ENCODE results near the gene PRPF39.

Gene PRPF39

GRCh38 chr14:45135659-45136395, 51.9 kb downstream of the PRPF39 start, which contains the start of gene FANCM (continued):
- TF ChIP-seq PRDM2 (tag by site-specific recombination; IDR thresholded peaks at IDR 0.05; ENCODE audit: borderline replicate concordance) = no peak
- TF ChIP-seq ZNF488 (tag by site-specific recombination; IDR thresholded peaks at IDR 0.05) = no peak
- TF ChIP-seq KLF9 (tag by site-specific recombination; IDR thresholded peaks at IDR 0.05; ENCODE audit: low read depth) = no peak
- no peak for TF ChIP-seq ZFP69B (tag by site-specific recombination; IDR thresholded peaks at IDR 0.05)
- TF ChIP-seq ZNF221 (tag by site-specific recombination; IDR thresholded peaks at IDR 0.05; ENCODE audit: borderline replicate concordance) = no peak
- no peak for TF ChIP-seq ZNF223 (tag by site-specific recombination; IDR thresholded peaks at IDR 0.05)
- no peak for TF ChIP-seq ZNF324 (tag by site-specific recombination; IDR thresholded peaks at IDR 0.05)
- TF ChIP-seq ZNF341 (tag by site-specific recombination; IDR thresholded peaks at IDR 0.05; ENCODE audit: low read depth) = no peak; the same call in 1 of the 2 replicates
- no peak for TF ChIP-seq ZSCAN23 (tag by site-specific recombination; IDR thresholded peaks at IDR 0.05)
- peak; percentile 98 for TF ChIP-seq ZBTB11 (tag by site-specific recombination; conservative IDR thresholded peaks at IDR 0.05; ENCODE audit: low read depth)
- no peak for TF ChIP-seq ZNF174 (tag by site-specific recombination; IDR thresholded peaks at IDR 0.05)
- TF ChIP-seq ZNF776 (tag by site-specific recombination; IDR thresholded peaks at IDR 0.05; ENCODE audit: borderline replicate concordance) = no peak
- TF ChIP-seq, protein P1, sequence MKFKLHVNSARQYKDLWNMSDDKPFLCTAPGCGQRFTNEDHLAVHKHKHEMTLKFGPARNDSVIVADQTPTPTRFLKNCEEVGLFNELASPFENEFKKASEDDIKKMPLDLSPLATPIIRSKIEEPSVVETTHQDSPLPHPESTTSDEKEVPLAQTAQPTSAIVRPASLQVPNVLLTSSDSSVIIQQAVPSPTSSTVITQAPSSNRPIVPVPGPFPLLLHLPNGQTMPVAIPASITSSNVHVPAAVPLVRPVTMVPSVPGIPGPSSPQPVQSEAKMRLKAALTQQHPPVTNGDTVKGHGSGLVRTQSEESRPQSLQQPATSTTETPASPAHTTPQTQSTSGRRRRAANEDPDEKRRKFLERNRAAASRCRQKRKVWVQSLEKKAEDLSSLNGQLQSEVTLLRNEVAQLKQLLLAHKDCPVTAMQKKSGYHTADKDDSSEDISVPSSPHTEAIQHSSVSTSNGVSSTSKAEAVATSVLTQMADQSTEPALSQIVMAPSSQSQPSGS (tag by site-specific recombination; IDR thresholded peaks at IDR 0.05; ENCODE audit: low read depth) = no peak
- TF ChIP-seq ZNF548 (tag by site-specific recombination; IDR thresholded peaks at IDR 0.05) = no peak
- peak; percentile 51; the same call in 1 of the 2 replicates for TF ChIP-seq ZNF335 (tag by site-specific recombination; conservative IDR thresholded peaks at IDR 0.05)
- no peak for TF ChIP-seq ZNF677 (tag by site-specific recombination; IDR thresholded peaks at IDR 0.05)
- no peak for TF ChIP-seq ZNF658 (tag by site-specific recombination; IDR thresholded peaks at IDR 0.05)
- TF ChIP-seq ZNF132 (tag by site-specific recombination; IDR thresholded peaks at IDR 0.05; ENCODE audit: borderline replicate concordance) = no peak
- TF ChIP-seq ZNF654 (tag by site-specific recombination; IDR thresholded peaks at IDR 0.05; ENCODE audit: low read depth) = no peak
- TF ChIP-seq, protein P2, sequence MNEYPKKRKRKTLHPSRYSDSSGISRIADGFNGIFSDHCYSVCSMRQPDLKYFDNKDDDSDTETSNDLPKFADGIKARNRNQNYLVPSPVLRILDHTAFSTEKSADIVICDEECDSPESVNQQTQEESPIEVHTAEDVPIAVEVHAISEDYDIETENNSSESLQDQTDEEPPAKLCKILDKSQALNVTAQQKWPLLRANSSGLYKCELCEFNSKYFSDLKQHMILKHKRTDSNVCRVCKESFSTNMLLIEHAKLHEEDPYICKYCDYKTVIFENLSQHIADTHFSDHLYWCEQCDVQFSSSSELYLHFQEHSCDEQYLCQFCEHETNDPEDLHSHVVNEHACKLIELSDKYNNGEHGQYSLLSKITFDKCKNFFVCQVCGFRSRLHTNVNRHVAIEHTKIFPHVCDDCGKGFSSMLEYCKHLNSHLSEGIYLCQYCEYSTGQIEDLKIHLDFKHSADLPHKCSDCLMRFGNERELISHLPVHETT (tag by site-specific recombination; IDR thresholded peaks at IDR 0.05) = peak; percentile 31; the same call in 1 of the 2 replicates
- no peak for TF ChIP-seq ZFP3 (tag by site-specific recombination; IDR thresholded peaks at IDR 0.05; ENCODE audit: low read depth)
- TF ChIP-seq ZNF623 (tag by site-specific recombination; IDR thresholded peaks at IDR 0.05) = no peak
- TF ChIP-seq, protein P3, sequence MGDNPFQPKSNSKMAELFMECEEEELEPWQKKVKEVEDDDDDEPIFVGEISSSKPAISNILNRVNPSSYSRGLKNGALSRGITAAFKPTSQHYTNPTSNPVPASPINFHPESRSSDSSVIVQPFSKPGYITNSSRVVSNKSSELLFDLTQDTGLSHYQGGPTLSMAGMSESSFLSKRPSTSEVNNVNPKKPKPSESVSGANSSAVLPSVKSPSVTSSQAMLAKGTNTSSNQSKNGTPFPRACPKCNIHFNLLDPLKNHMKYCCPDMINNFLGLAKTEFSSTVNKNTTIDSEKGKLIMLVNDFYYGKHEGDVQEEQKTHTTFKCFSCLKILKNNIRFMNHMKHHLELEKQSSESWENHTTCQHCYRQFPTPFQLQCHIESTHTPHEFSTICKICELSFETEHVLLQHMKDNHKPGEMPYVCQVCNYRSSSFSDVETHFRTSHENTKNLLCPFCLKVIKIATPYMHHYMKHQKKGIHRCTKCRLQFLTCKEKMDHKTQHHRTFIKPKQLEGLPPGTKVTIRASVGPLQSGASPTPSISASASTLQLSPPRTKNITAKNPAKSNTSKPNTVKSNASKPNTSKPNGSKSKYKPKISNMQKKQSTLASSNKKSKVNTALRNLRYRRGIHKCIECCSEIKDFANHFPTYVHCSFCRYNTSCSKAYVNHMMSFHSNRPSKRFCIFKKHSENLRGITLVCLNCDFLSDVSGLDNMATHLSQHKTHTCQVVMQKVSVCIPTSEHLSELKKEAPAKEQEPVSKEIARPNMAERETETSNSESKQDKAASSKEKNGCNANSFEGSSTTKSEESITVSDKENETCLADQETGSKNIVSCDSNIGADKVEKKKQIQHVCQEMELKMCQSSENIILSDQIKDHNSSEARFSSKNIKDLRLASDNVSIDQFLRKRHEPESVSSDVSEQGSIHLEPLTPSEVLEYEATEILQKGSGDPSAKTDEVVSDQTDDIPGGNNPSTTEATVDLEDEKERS (tag by site-specific recombination; IDR thresholded peaks at IDR 0.05) = no peak

Measured in HEK293 (cell line).